D721Med (cell line): ENCODE measurements around the gene OGDH.

Experiments used
- DNase-seq: peaks from one replicate; pipeline ENCODE4 v3.0.0; 2011; ENCODE audit warnings: low spot score; ENCODE audit not compliant: insufficient read length
- FAIRE-seq: peaks from 2 replicates; lab custom pipeline; 2011; peaks lifted over from hg19 to GRCh38; lab: Jason Lieb, UNC
- TF ChIP-seq, protein P1 (sequence below): IDR thresholded peaks from 2 replicates; pipeline ENCODE4 v1.5.1; 2012; ENCODE audit warnings: mild to moderate bottlenecking, control low read depth; ENCODE audit not compliant: insufficient read depth; ENCODE audit errors: missing control alignments

The OGDH gene

GRCh38 chr7:44750921-44751571, 144.6 kb downstream of the OGDH start:
- FAIRE-seq (no peak), DNase-seq (no peak)
- TF ChIP-seq, protein P1, sequence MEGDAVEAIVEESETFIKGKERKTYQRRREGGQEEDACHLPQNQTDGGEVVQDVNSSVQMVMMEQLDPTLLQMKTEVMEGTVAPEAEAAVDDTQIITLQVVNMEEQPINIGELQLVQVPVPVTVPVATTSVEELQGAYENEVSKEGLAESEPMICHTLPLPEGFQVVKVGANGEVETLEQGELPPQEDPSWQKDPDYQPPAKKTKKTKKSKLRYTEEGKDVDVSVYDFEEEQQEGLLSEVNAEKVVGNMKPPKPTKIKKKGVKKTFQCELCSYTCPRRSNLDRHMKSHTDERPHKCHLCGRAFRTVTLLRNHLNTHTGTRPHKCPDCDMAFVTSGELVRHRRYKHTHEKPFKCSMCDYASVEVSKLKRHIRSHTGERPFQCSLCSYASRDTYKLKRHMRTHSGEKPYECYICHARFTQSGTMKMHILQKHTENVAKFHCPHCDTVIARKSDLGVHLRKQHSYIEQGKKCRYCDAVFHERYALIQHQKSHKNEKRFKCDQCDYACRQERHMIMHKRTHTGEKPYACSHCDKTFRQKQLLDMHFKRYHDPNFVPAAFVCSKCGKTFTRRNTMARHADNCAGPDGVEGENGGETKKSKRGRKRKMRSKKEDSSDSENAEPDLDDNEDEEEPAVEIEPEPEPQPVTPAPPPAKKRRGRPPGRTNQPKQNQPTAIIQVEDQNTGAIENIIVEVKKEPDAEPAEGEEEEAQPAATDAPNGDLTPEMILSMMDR = no peak

DNA sequence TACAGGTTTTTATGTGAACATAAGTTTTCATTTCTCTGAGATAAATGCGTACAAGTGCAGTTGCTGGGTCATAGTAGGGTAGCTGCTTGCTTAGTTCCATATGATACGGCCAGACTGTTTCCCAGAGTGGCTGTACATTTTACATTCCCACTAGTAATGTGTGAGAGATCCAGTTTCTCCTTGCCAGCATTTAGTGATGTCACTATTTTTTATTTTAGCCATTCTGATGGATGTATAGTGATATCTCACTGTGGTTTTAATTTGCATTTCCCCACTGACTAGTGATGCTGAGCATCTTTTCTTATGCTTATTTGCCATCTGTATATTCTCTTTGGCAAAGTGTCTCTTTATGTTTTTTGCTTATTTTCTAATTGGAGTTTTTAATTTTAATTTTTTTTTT, 146.4 kb downstream of the OGDH start:
- no peak for FAIRE-seq

DNA sequence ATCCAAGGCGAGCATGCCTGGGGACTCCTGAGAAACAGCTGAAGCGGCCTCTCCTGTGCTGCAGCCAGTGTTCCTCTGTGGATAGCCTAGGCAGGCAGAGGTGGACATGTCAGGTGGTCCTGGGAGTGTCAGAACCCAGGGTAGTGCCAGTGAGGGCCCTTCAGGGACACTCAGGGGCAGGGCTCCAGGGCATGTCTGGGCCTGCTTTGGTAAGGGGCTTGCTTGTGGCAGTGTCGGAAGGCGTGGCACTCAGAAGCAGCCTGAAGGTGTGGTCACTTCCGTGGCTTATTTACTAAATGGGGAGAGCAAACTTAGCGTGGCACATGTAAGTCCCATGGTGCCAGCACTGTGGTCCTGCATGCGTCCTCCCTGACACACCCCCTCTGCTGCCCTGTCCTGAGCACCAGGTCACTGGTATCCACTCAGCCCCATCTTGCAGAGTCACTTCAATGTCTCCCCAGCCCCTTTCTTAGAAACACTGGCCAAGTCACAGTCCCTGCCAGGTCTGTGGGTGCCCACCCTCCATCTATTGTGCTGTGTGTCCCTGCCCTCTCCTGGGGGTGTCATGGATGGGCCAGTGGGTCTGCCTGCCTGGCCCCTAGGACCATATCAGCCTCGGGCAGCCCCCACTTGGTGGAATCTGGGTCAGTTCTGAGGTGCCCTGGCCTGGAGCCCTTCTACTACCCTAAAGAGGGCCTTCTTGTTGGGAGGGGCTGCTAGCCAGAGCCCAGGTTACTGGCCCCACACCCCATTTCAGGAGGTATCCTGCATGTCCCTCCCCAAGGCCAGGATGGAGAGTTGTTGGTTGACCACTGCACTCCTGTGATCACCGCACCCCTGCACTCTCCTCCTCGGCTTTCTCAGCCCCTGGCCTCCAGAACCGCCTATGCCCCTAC, 148.6 kb downstream of the OGDH start:
- FAIRE-seq (no peak), DNase-seq (no peak)
- TF ChIP-seq, protein P1 = no peak

More for the DNA sequence above, 146.4 kb downstream of the OGDH start:
- no peak for DNase-seq
- TF ChIP-seq, protein P1 = no peak

- FAIRE-seq (no peak), DNase-seq (no peak)
- TF ChIP-seq, protein P1 = no peak
Measured at GRCh38 chr7:44755698-44756627, 149.5 kb downstream of the OGDH start.

GRCh38 chr7:44756904-44757303, 150.5 kb downstream of the OGDH start:
- TF ChIP-seq, protein P1 = no peak
- FAIRE-seq (no peak), DNase-seq (no peak)

GRCh38 chr7:44757311-44757710, 150.9 kb downstream of the OGDH start:
- no peak for FAIRE-seq
- no peak for DNase-seq

More at GRCh38 chr7:44757311-44757710, 150.9 kb downstream of the OGDH start:
- TF ChIP-seq, protein P1 = no peak
